ENCODE measurements around the gene MYLK.
A peak's percentile ranks its signal among the peaks of the same experiment; 100 is the strongest.

The MYLK gene

GRCh38 chr3:123767009-123767372, 117.1 kb downstream of the MYLK start:
- no peak for DNase-seq (ENCODE audit: low read depth in 1 of 2, low spot score in 1 of 2)
- in situ Hi-C loops (cut with HindIII; ENCODE audit: low pct_unique_long_range_greater_than_20kb, low sequenced_read_pairs), result no loop called here
- TF ChIP-seq JUND (IDR thresholded peaks at IDR 0.05; ENCODE audit: low read depth), result no peak

GRCh38 chr3:123766193-123767008, 117.7 kb downstream of the MYLK start:
- no peak for DNase-seq (ENCODE audit: low read depth in 1 of 2, low spot score in 1 of 2)
- no peak for TF ChIP-seq JUND (IDR thresholded peaks at IDR 0.05; ENCODE audit: low read depth)
- in situ Hi-C loops (cut with HindIII; ENCODE audit: low pct_unique_long_range_greater_than_20kb, low sequenced_read_pairs), result no loop called here

- in situ Hi-C loops (cut with HindIII; ENCODE audit: low pct_unique_long_range_greater_than_20kb, low sequenced_read_pairs), result no loop called here
- DNase-seq (ENCODE audit: low read depth in 1 of 2, low spot score in 1 of 2), result no peak
Measured at GRCh38 chr3:123765475-123766128, 118.5 kb downstream of the MYLK start.

GRCh38 chr3:123764647-123765046, 119.5 kb downstream of the MYLK start:
- in situ Hi-C loops (cut with HindIII; ENCODE audit: low pct_unique_long_range_greater_than_20kb, low sequenced_read_pairs), result no loop called here
- no peak for TF ChIP-seq JUND (IDR thresholded peaks at IDR 0.05; ENCODE audit: low read depth)
- no peak for DNase-seq (ENCODE audit: low read depth in 1 of 2, low spot score in 1 of 2)

More at GRCh38 chr3:123765475-123766128, 118.5 kb downstream of the MYLK start:
- no peak for TF ChIP-seq JUND (IDR thresholded peaks at IDR 0.05; ENCODE audit: low read depth)

- in situ Hi-C loops (cut with HindIII; ENCODE audit: low pct_unique_long_range_greater_than_20kb, low sequenced_read_pairs), result no loop called here
- DNase-seq (ENCODE audit: low read depth in 1 of 2, low spot score in 1 of 2), result no peak
- TF ChIP-seq JUND (IDR thresholded peaks at IDR 0.05; ENCODE audit: low read depth), result no peak
Measured at GRCh38 chr3:123762805-123763204, 121.3 kb downstream of the MYLK start.

- in situ Hi-C loops (cut with HindIII; ENCODE audit: low pct_unique_long_range_greater_than_20kb, low sequenced_read_pairs), result no loop called here
- no peak for DNase-seq (ENCODE audit: low read depth in 1 of 2, low spot score in 1 of 2)
- TF ChIP-seq JUND (IDR thresholded peaks at IDR 0.05; ENCODE audit: low read depth), result no peak
Measured at GRCh38 chr3:123760817-123761216, 123.3 kb downstream of the MYLK start.

- DNase-seq (ENCODE audit: low read depth in 1 of 2, low spot score in 1 of 2), result no peak
- in situ Hi-C loops (cut with HindIII; ENCODE audit: low pct_unique_long_range_greater_than_20kb, low sequenced_read_pairs), result no loop called here
- no peak for TF ChIP-seq JUND (IDR thresholded peaks at IDR 0.05; ENCODE audit: low read depth)
Measured at GRCh38 chr3:123759871-123760270, 124.3 kb downstream of the MYLK start.

GRCh38 chr3:123759311-123759710, 124.8 kb downstream of the MYLK start:
- in situ Hi-C loops (cut with HindIII; ENCODE audit: low pct_unique_long_range_greater_than_20kb, low sequenced_read_pairs), result no loop called here
- no peak for DNase-seq (ENCODE audit: low read depth in 1 of 2, low spot score in 1 of 2)

GRCh38 chr3:123758081-123758564, 126.0 kb downstream of the MYLK start:
- peak in 1 of 2 experiments; percentile 33 for DNase-seq (ENCODE audit: low read depth in 1 of 2, low spot score in 1 of 2)
- no peak for TF ChIP-seq JUND (IDR thresholded peaks at IDR 0.05; ENCODE audit: low read depth)
- in situ Hi-C loops (cut with HindIII; ENCODE audit: low pct_unique_long_range_greater_than_20kb, low sequenced_read_pairs), result no loop called here

More at GRCh38 chr3:123759311-123759710, 124.8 kb downstream of the MYLK start:
- TF ChIP-seq JUND (IDR thresholded peaks at IDR 0.05; ENCODE audit: low read depth), result no peak

- in situ Hi-C loops (cut with HindIII; ENCODE audit: low pct_unique_long_range_greater_than_20kb, low sequenced_read_pairs), result no loop called here
- TF ChIP-seq JUND (IDR thresholded peaks at IDR 0.05; ENCODE audit: low read depth), result no peak
- peak in 1 of 2 experiments; percentile 77 for DNase-seq (ENCODE audit: low read depth in 1 of 2, low spot score in 1 of 2)
Measured at GRCh38 chr3:123757281-123757940, 126.7 kb downstream of the MYLK start.

- in situ Hi-C loops (cut with HindIII; ENCODE audit: low pct_unique_long_range_greater_than_20kb, low sequenced_read_pairs), result no loop called here
- TF ChIP-seq JUND (IDR thresholded peaks at IDR 0.05; ENCODE audit: low read depth), result no peak
- peak in 1 of 2 experiments; percentile 31 for DNase-seq (ENCODE audit: low read depth in 1 of 2, low spot score in 1 of 2)
Measured at GRCh38 chr3:123755501-123755900, 128.6 kb downstream of the MYLK start.

GRCh38 chr3:123755085-123755484, 129.0 kb downstream of the MYLK start:
- in situ Hi-C loops (cut with HindIII; ENCODE audit: low pct_unique_long_range_greater_than_20kb, low sequenced_read_pairs), result no loop called here
- TF ChIP-seq JUND (IDR thresholded peaks at IDR 0.05; ENCODE audit: low read depth), result no peak
- DNase-seq (ENCODE audit: low read depth in 1 of 2, low spot score in 1 of 2), result no peak

- in situ Hi-C loops (cut with HindIII; ENCODE audit: low pct_unique_long_range_greater_than_20kb, low sequenced_read_pairs), result no loop called here
- no peak for DNase-seq (ENCODE audit: low read depth in 1 of 2, low spot score in 1 of 2)
- no peak for TF ChIP-seq JUND (IDR thresholded peaks at IDR 0.05; ENCODE audit: low read depth)
Measured at GRCh38 chr3:123753286-123753685, 130.8 kb downstream of the MYLK start.

Data from T47D (cell line).